Measurements from ENCODE around the gene SLC9B2. TPM values are rescaled to one million over a fixed set of nuclear protein-coding genes. Genes with fewer than 3 reads are reported as not detected.

SLC9B2 gene
- total RNA-seq: 10 to 100 TPM; 15.9 to 26.3 (median 20.1) TPM
- polyA plus RNA-seq: 10 to 100 TPM; 12.7 to 14.4 TPM
- 13.9 reads per million, percentile 42 among the genes with 10 or more reads in this experiment for total RNA-seq

- Histone ChIP-seq H3K36me3 (ENCODE audit: control insufficient read depth in 2 of 3, insufficient read depth in 3 of 3, low read length in 3 of 3) (no peaks in the 10 kb centered on the region), H3K27ac (ENCODE audit: low read depth, low read length) (peak within 1 kb of the TSS; percentile 87), H3K9me3 (ENCODE audit: control insufficient read depth in 2 of 3, low read length in 3 of 3) (no peaks in the 10 kb centered on the region), H3K27me3 (ENCODE audit: control insufficient read depth in 2 of 2, insufficient read depth in 2 of 2, low read length in 2 of 2) (no peaks in the 10 kb centered on the region), H3K4me3 (ENCODE audit: low read length) (peak within 1 kb of the TSS; percentile 74), H3K4me1 (ENCODE audit: control insufficient read depth in 2 of 2, insufficient read depth in 2 of 2, low read length in 2 of 2) (peaks cover 10 to 17% of the 10 kb centered on the region in 2 donors)
- intact Hi-C loops (cut with micrococcal nuclease): loop anchor here (1.0 to 5.0 kb wide), 12 partner anchors 22 to 1730 kb away; partner anchors contain the start of genes BDH2 (in 2 of the 2), CISD2 (in 2 of the 2), MANBA (in 2 of the 2) and SLC39A8 (in 2 of the 2)
- peak; percentile 59 for ATAC-seq
- Mint-ChIP-seq H3K9me3 (no peaks in the 10 kb centered on the region), H3K27ac (peak within 1 kb of the TSS; percentile 86 to 99 (median 97)), H3K36me3 (peaks cover 3 to 22% (median 10%) of the 10 kb centered on the region in 5 donors), H3K27me3 (no peaks in the 10 kb centered on the region), H3K4me1 (peaks cover 23 to 54% (median 47%) of the 10 kb centered on the region in 7 donors), H3K4me3 (peak within 1 kb of the TSS; percentile 77 to 97 (median 95))
- DNase-seq: no peak
- CTCF ChIA-PET: interaction anchor here (0.6 kb wide), 1 partner anchor 13 kb away, joined by 3 read pairs; no protein-coding TSS in a partner anchor
- POLR2A ChIA-PET: interaction anchor here (0.5 to 3.2 kb wide), 10 partner anchors 10 to 508 kb away, joined by 3 to 21 read pairs (median 5); partner anchors contain the start of genes BDH2, CISD2, SLC9B1 and UBE2D3
Observed at GRCh38 chr4:103076747-103077347, at the start of gene SLC9B2. Gene SLC9B2 (minus strand): TSS chr4:103076761. CDS start chr4:103067550, 9,211 bp downstream.

- H3K27me3 Mint-ChIP-seq: no peaks in the 10 kb centered on the region
- H3K9me3 Mint-ChIP-seq: peaks cover 0 to 23% (median 16%) of the 10 kb centered on the region in 11 donors
- CTCF ChIA-PET: no interaction called here
- Histone ChIP-seq H3K27ac (ENCODE audit: low read depth, low read length) (no peak overlapping the region), H3K4me3 (ENCODE audit: low read length) (no peak overlapping the region), H3K4me1 (ENCODE audit: control insufficient read depth in 2 of 2, insufficient read depth in 2 of 2, low read length in 2 of 2) (no peaks in the 10 kb centered on the region), H3K9me3 (ENCODE audit: control insufficient read depth in 2 of 3, low read length in 3 of 3) (peaks cover 0 to 7% (median 0%) of the 10 kb centered on the region in 3 experiments), H3K36me3 (ENCODE audit: control insufficient read depth in 2 of 3, insufficient read depth in 3 of 3, low read length in 3 of 3) (no peaks in the 10 kb centered on the region), H3K27me3 (ENCODE audit: control insufficient read depth in 2 of 2, insufficient read depth in 2 of 2, low read length in 2 of 2) (no peaks in the 10 kb centered on the region)
- H3K27ac Mint-ChIP-seq: no peak overlapping the region
- H3K4me3 Mint-ChIP-seq: no peak overlapping the region
- ATAC-seq: no peak
- intact Hi-C loops (cut with micrococcal nuclease): no loop called here
- no peaks in the 10 kb centered on the region for H3K4me1 Mint-ChIP-seq
- H3K36me3 Mint-ChIP-seq: peaks cover 4 to 67% (median 16%) of the 10 kb centered on the region in 5 donors
- DNase-seq: no peak
- POLR2A ChIA-PET: no interaction called here
Observed at GRCh38 chr4:103126126-103126525, 49.6 kb upstream of the SLC9B2 start.

- H3K9me3 Mint-ChIP-seq: peaks cover 0 to 14% (median 8%) of the 10 kb centered on the region in 11 donors
- intact Hi-C loops (cut with micrococcal nuclease): no loop called here
- peaks cover 0 to 1% (median 0%) of the 10 kb centered on the region in 3 experiments for H3K9me3 ChIP-seq (ENCODE audit: control insufficient read depth in 2 of 3, low read length in 3 of 3)
- no peaks in the 10 kb centered on the region for H3K4me1 Mint-ChIP-seq
- no peak overlapping the region for H3K4me3 ChIP-seq (ENCODE audit: low read length)
- POLR2A ChIA-PET: interaction anchor here (0.6 kb wide), 1 partner anchor 19 kb away, joined by 5 read pairs; no protein-coding TSS in a partner anchor
- CTCF ChIA-PET: no interaction called here
- ATAC-seq (no peak), DNase-seq (no peak)
- H3K36me3 ChIP-seq (ENCODE audit: control insufficient read depth in 2 of 3, insufficient read depth in 3 of 3, low read length in 3 of 3): no peaks in the 10 kb centered on the region
- H3K27me3 ChIP-seq (ENCODE audit: control insufficient read depth in 2 of 2, insufficient read depth in 2 of 2, low read length in 2 of 2): no peaks in the 10 kb centered on the region
- no peak overlapping the region for H3K27ac Mint-ChIP-seq
- H3K27me3 Mint-ChIP-seq: no peaks in the 10 kb centered on the region
- no peaks in the 10 kb centered on the region for H3K4me1 ChIP-seq (ENCODE audit: control insufficient read depth in 2 of 2, insufficient read depth in 2 of 2, low read length in 2 of 2)
- H3K4me3 Mint-ChIP-seq: no peak overlapping the region
- peaks cover 4 to 52% (median 10%) of the 10 kb centered on the region in 5 donors for H3K36me3 Mint-ChIP-seq
- H3K27ac ChIP-seq (ENCODE audit: low read depth, low read length): no peak overlapping the region
Observed at GRCh38 chr4:103123114-103123513, 46.6 kb upstream of the SLC9B2 start.

- Histone ChIP-seq H3K36me3 (ENCODE audit: control insufficient read depth in 2 of 3, insufficient read depth in 3 of 3, low read length in 3 of 3) (no peaks in the 10 kb centered on the region), H3K27me3 (ENCODE audit: control insufficient read depth in 2 of 2, insufficient read depth in 2 of 2, low read length in 2 of 2) (no peaks in the 10 kb centered on the region), H3K4me1 (ENCODE audit: control insufficient read depth in 2 of 2, insufficient read depth in 2 of 2, low read length in 2 of 2) (no peaks in the 10 kb centered on the region), H3K9me3 (ENCODE audit: control insufficient read depth in 2 of 3, low read length in 3 of 3) (no peaks in the 10 kb centered on the region), H3K27ac (ENCODE audit: low read depth, low read length) (no peak overlapping the region), H3K4me3 (ENCODE audit: low read length) (no peak overlapping the region)
- H3K9me3 Mint-ChIP-seq: no peaks in the 10 kb centered on the region
- H3K4me3 Mint-ChIP-seq: no peak overlapping the region
- no peak for DNase-seq
- H3K4me1 Mint-ChIP-seq: peaks cover 0 to 3% (median 0%) of the 10 kb centered on the region in 7 donors
- no peak overlapping the region for H3K27ac Mint-ChIP-seq
- intact Hi-C loops (cut with micrococcal nuclease): no loop called here
- ChIA-PET CTCF (no interaction called here), POLR2A (no interaction called here)
- no peaks in the 10 kb centered on the region for H3K27me3 Mint-ChIP-seq
- peaks cover 0 to 29% (median 0%) of the 10 kb centered on the region in 5 donors for H3K36me3 Mint-ChIP-seq
- ATAC-seq: no peak
Observed at GRCh38 chr4:103118166-103118565, 41.6 kb upstream of the SLC9B2 start.

GRCh38 chr4:103111598-103111997 is 35.0 kb upstream of the SLC9B2 start:
- DNase-seq (no peak), ATAC-seq (no peak)
- H3K36me3 ChIP-seq (ENCODE audit: control insufficient read depth in 2 of 3, insufficient read depth in 3 of 3, low read length in 3 of 3): no peaks in the 10 kb centered on the region
- CTCF ChIA-PET: interaction anchor here (0.6 to 0.8 kb wide), 3 partner anchors 9 to 134 kb away, joined by 3 to 4 read pairs (median 4); no protein-coding TSS in a partner anchor
- no peak overlapping the region for H3K4me3 Mint-ChIP-seq
- no peaks in the 10 kb centered on the region for H3K9me3 Mint-ChIP-seq
- no peak overlapping the region for H3K4me3 ChIP-seq (ENCODE audit: low read length)
- no peaks in the 10 kb centered on the region for H3K4me1 ChIP-seq (ENCODE audit: control insufficient read depth in 2 of 2, insufficient read depth in 2 of 2, low read length in 2 of 2)
- H3K27ac ChIP-seq (ENCODE audit: low read depth, low read length): no peak overlapping the region
- H3K27me3 Mint-ChIP-seq: no peaks in the 10 kb centered on the region
- POLR2A ChIA-PET: no interaction called here
- H3K36me3 Mint-ChIP-seq: peaks cover 0 to 14% (median 0%) of the 10 kb centered on the region in 5 donors
- no peaks in the 10 kb centered on the region for H3K9me3 ChIP-seq (ENCODE audit: control insufficient read depth in 2 of 3, low read length in 3 of 3)
- H3K27me3 ChIP-seq (ENCODE audit: control insufficient read depth in 2 of 2, insufficient read depth in 2 of 2, low read length in 2 of 2): no peaks in the 10 kb centered on the region
- no peak overlapping the region for H3K27ac Mint-ChIP-seq
- intact Hi-C loops (cut with micrococcal nuclease): no loop called here
- H3K4me1 Mint-ChIP-seq: no peaks in the 10 kb centered on the region

- Mint-ChIP-seq H3K9me3 (no peaks in the 10 kb centered on the region), H3K4me3 (no peak overlapping the region), H3K4me1 (peaks cover 0 to 4% (median 3%) of the 10 kb centered on the region in 7 donors), H3K27me3 (no peaks in the 10 kb centered on the region), H3K27ac (no peak overlapping the region), H3K36me3 (peaks cover 0 to 13% (median 0%) of the 10 kb centered on the region in 5 donors)
- ATAC-seq (no peak), DNase-seq (no peak)
- Histone ChIP-seq H3K9me3 (ENCODE audit: control insufficient read depth in 2 of 3, low read length in 3 of 3) (no peaks in the 10 kb centered on the region), H3K27me3 (ENCODE audit: control insufficient read depth in 2 of 2, insufficient read depth in 2 of 2, low read length in 2 of 2) (no peaks in the 10 kb centered on the region), H3K36me3 (ENCODE audit: control insufficient read depth in 2 of 3, insufficient read depth in 3 of 3, low read length in 3 of 3) (no peaks in the 10 kb centered on the region), H3K4me1 (ENCODE audit: control insufficient read depth in 2 of 2, insufficient read depth in 2 of 2, low read length in 2 of 2) (no peaks in the 10 kb centered on the region), H3K4me3 (ENCODE audit: low read length) (no peak overlapping the region), H3K27ac (ENCODE audit: low read depth, low read length) (no peak overlapping the region)
- intact Hi-C loops (cut with micrococcal nuclease): no loop called here
- CTCF ChIA-PET: no interaction called here
- POLR2A ChIA-PET: no interaction called here
Observed at GRCh38 chr4:103108542-103108941, 32.0 kb upstream of the SLC9B2 start.
